HFF-Myc (cell line): ENCODE results near the gene CALU.

Experiments used
- DNase-seq: peaks from one replicate; pipeline ENCODE4 v3.0.0-alpha.2; 2011; ENCODE audit warnings: low read depth; ENCODE audit errors: extremely low read depth
- H3K4me3 ChIP-seq: replicated peaks from 2 replicates; pipeline ENCODE4 v1.5.1; 2011; ENCODE audit warnings: low read depth, mild to moderate bottlenecking, control low read depth, low read length
- CTCF ChIP-seq: IDR thresholded peaks from 2 replicates; pipeline ENCODE4 v1.5.1; 2012; ENCODE audit warnings: mild to moderate bottlenecking, low read depth, low read length, control low read depth; ENCODE audit errors: missing control alignments

The CALU gene

GRCh38 chr7:128791972-128792327 is 52.8 kb downstream of the CALU start:
- peak overlapping the region; percentile 68 for H3K4me3 ChIP-seq
- no peak for DNase-seq
- TF ChIP-seq CTCF, result no peak

- DNase-seq, result no peak
- H3K4me3 ChIP-seq, result no peak overlapping the region; the same call in 1 of the 2 replicates
- no peak for TF ChIP-seq CTCF
Observed at GRCh38 chr7:128792471-128793180, 53.5 kb downstream of the CALU start.

GRCh38 chr7:128793181-128793547 is 54.0 kb downstream of the CALU start:
- H3K4me3 ChIP-seq, result no peak overlapping the region
- TF ChIP-seq CTCF, result no peak
- DNase-seq, result no peak

GRCh38 chr7:128794020-128794419 is 54.9 kb downstream of the CALU start:
- DNase-seq, result no peak
- H3K4me3 ChIP-seq, result no peak overlapping the region
- no peak for TF ChIP-seq CTCF

- no peak for TF ChIP-seq CTCF
Observed at GRCh38 chr7:128794436-128794835, 55.3 kb downstream of the CALU start.

GRCh38 chr7:128795129-128795528 is 56.0 kb downstream of the CALU start:
- DNase-seq, result no peak
- no peak overlapping the region for H3K4me3 ChIP-seq
- no peak for TF ChIP-seq CTCF

More at GRCh38 chr7:128794436-128794835, 55.3 kb downstream of the CALU start:
- H3K4me3 ChIP-seq, result no peak overlapping the region
- no peak for DNase-seq

GRCh38 chr7:128796327-128796726 is 57.2 kb downstream of the CALU start:
- H3K4me3 ChIP-seq, result no peak overlapping the region
- no peak for TF ChIP-seq CTCF
- DNase-seq, result no peak
